ENCODE data around the gene RBBP8.

Gene RBBP8

GRCh38 chr18:23073996-23074606 is 141.0 kb downstream of the RBBP8 start:
- Histone ChIP-seq H3K36me3 (ENCODE audit: control insufficient read depth, insufficient read depth, low read length) (no peaks in the 10 kb centered on the region), H3K4me3 (replicated peaks; ENCODE audit: low read depth, low read length) (no peak overlapping the region), H3K27me3 (replicated peaks; ENCODE audit: control insufficient read depth, insufficient read depth, low read length) (no peaks in the 10 kb centered on the region)
- DNase-seq (ENCODE audit: extremely low read depth, insufficient read length): no peak
- no peak for TF ChIP-seq CTCF (IDR thresholded peaks at IDR 0.05; ENCODE audit: insufficient read depth, low read length, poor library complexity, severe bottlenecking)

Measured in GM06990 (cell line).